Peyer's patch (tissue), 4 donors: ENCODE measurements around the gene ZNF217.

Experiments used
- POLR2A ChIP-seq, 2 donors: fragments of 450-650 bp; IDR thresholded peaks; one replicate each; pipeline ENCODE4 v1.5.1; 2017; ENCODE audit warnings: antibody characterized with exemption in 2 of 2, mild to moderate bottlenecking in 2 of 2, moderate library complexity in 2 of 2
- TF ChIP-seq, protein P1 (sequence below), 6 experiments: fragments of 450-650 bp in 4 of 6; fragments of 200-600 bp in 2 of 6; sonication (generic) in 1 of 6; IDR thresholded peaks; one replicate each; pipeline ENCODE4 v1.5.1; 2017 to 2019; ENCODE audit warnings: antibody characterized with exemption in 6 of 6, mild to moderate bottlenecking in 3 of 6, moderate library complexity in 1 of 6

- TF ChIP-seq, protein P1, sequence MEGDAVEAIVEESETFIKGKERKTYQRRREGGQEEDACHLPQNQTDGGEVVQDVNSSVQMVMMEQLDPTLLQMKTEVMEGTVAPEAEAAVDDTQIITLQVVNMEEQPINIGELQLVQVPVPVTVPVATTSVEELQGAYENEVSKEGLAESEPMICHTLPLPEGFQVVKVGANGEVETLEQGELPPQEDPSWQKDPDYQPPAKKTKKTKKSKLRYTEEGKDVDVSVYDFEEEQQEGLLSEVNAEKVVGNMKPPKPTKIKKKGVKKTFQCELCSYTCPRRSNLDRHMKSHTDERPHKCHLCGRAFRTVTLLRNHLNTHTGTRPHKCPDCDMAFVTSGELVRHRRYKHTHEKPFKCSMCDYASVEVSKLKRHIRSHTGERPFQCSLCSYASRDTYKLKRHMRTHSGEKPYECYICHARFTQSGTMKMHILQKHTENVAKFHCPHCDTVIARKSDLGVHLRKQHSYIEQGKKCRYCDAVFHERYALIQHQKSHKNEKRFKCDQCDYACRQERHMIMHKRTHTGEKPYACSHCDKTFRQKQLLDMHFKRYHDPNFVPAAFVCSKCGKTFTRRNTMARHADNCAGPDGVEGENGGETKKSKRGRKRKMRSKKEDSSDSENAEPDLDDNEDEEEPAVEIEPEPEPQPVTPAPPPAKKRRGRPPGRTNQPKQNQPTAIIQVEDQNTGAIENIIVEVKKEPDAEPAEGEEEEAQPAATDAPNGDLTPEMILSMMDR (IDR thresholded peaks at IDR 0.05) = no peak
- no peak for TF ChIP-seq POLR2A (IDR thresholded peaks at IDR 0.05)
Measured at GRCh38 chr20:53524589-53525312, 68.9 kb downstream of the ZNF217 start.
